Liver (tissue), 9 donors: ENCODE measurements around the gene CYSLTR2. TPM values are rescaled to one million over a fixed set of nuclear protein-coding genes. Genes with fewer than 3 reads are reported as not detected.

ENCODE experiments used
- DNase-seq: peaks from one replicate; pipeline ENCODE4 v3.0.0-alpha.2; 2017; ENCODE audit warnings: low spot score
- H3K27ac ChIP-seq, 2 donors: one replicate each; pipeline ENCODE4 v1.7.0; 2013; ENCODE audit warnings: inconsistent platforms in 2 of 2, low read length in 2 of 2, control low read depth in 1 of 2, low read depth in 1 of 2, mild to moderate bottlenecking in 1 of 2
- H3K27me3 ChIP-seq, 4 donors: one replicate each; pipeline versions ENCODE4 v1.6.1 to v1.7.0; 2013; ENCODE audit warnings: low read length in 3 of 4, inconsistent platforms in 1 of 4, mild to moderate bottlenecking in 1 of 4, moderate library complexity in 1 of 4; ENCODE audit not compliant: control insufficient read depth in 4 of 4, insufficient read depth in 4 of 4
- H3K36me3 ChIP-seq, 4 donors: one replicate each; pipeline versions ENCODE4 v1.6.1 to v1.7.0; 2013; ENCODE audit warnings: low read length in 3 of 4, mild to moderate bottlenecking in 3 of 4, low read depth in 1 of 4, moderate library complexity in 1 of 4; ENCODE audit not compliant: control insufficient read depth in 4 of 4, insufficient read depth in 3 of 4
- H3K4me1 ChIP-seq, 4 donors: one replicate each; pipeline versions ENCODE4 v1.6.1 to v1.7.0; 2013; ENCODE audit warnings: low read length in 3 of 4, mild to moderate bottlenecking in 3 of 4, moderate library complexity in 1 of 4; ENCODE audit not compliant: control insufficient read depth in 4 of 4, insufficient read depth in 4 of 4
- H3K4me3 ChIP-seq, 3 donors: one replicate each; pipeline versions ENCODE4 v1.6.1 to v1.7.0; 2013; ENCODE audit warnings: low read length in 3 of 3, control low read depth in 1 of 3, low read depth in 1 of 3, mild to moderate bottlenecking in 1 of 3
- H3K9ac ChIP-seq, 2 donors: one replicate each; pipeline ENCODE4 v1.7.0; 2013; ENCODE audit warnings: low read length in 2 of 2, mild to moderate bottlenecking in 2 of 2, moderate library complexity in 2 of 2, control low read depth in 1 of 2, low read depth in 1 of 2
- H3K9me3 ChIP-seq, 4 donors: one replicate each; pipeline versions ENCODE4 v1.6.1 to v1.7.0; 2013; ENCODE audit warnings: low read length in 3 of 4; ENCODE audit not compliant: control insufficient read depth in 4 of 4
- FOXA1 ChIP-seq: IDR thresholded peaks from 2 replicates; pipeline ENCODE4 v1.6.1; 2016; ENCODE audit warnings: antibody characterized with exemption
- FOXA2 ChIP-seq: IDR thresholded peaks from 2 replicates; pipeline ENCODE4 v1.6.1; 2016; ENCODE audit warnings: antibody characterized with exemption
- GABPA ChIP-seq, 2 donors: IDR thresholded peaks in 1 of 2; conservative IDR thresholded peaks in 1 of 2; 2 replicates each; pipeline ENCODE4 v1.6.1; 2016; ENCODE audit warnings: antibody characterized with exemption in 2 of 2, mild to moderate bottlenecking in 1 of 2, moderate library complexity in 1 of 2
- HNF4A ChIP-seq, 2 donors: conservative IDR thresholded peaks; 2 replicates each; pipeline ENCODE4 v1.6.1; 2016; ENCODE audit warnings: antibody characterized with exemption in 2 of 2, mild to moderate bottlenecking in 2 of 2
- HNF4G ChIP-seq: IDR thresholded peaks from 2 replicates; pipeline ENCODE4 v1.6.1; 2016; ENCODE audit warnings: antibody characterized with exemption
- JUND ChIP-seq, 2 donors: IDR thresholded peaks; 2 replicates each; pipeline ENCODE4 v1.6.1; 2016; ENCODE audit warnings: antibody characterized with exemption in 2 of 2
- NR2F2 ChIP-seq: IDR thresholded peaks from 2 replicates; pipeline ENCODE4 v1.6.1; 2016; ENCODE audit warnings: antibody characterized with exemption
- RAD21 ChIP-seq, 2 donors: IDR thresholded peaks; 2 replicates each; pipeline ENCODE4 v1.6.1; 2016; ENCODE audit warnings: antibody characterized with exemption in 2 of 2, mild to moderate bottlenecking in 2 of 2
- RXRA ChIP-seq, 2 donors: IDR thresholded peaks; 2 replicates each; pipeline ENCODE4 v1.6.1; 2017 to 2018; ENCODE audit warnings: antibody characterized with exemption in 2 of 2, mild to moderate bottlenecking in 1 of 2
- SP1 ChIP-seq: IDR thresholded peaks from 2 replicates; pipeline ENCODE4 v1.6.1; 2018; ENCODE audit warnings: antibody characterized with exemption, mild to moderate bottlenecking
- TAF1 ChIP-seq: conservative IDR thresholded peaks from 2 replicates; pipeline ENCODE4 v1.6.1; 2016; ENCODE audit warnings: antibody characterized with exemption, mild to moderate bottlenecking
- YY1 ChIP-seq: IDR thresholded peaks from 2 replicates; pipeline ENCODE4 v1.6.1; 2016; ENCODE audit warnings: antibody characterized with exemption, mild to moderate bottlenecking
- WGBS: extraction: QIAGEN DNeasy Blood & Tissue Kit; methylation state at CpG from one replicate; pipeline ENCODE4 v1.1.7; 2013; 5-methylcytosine and 5-hydroxymethylcytosine counted together
- polyA plus RNA-seq, 2 donors: library from polyadenylated mRNA; stranded (reverse) in 1 of 2; unstranded in 1 of 2; fragments of 200-250 nt in 1 of 2; fragments of >200 nt in 1 of 2; fragmentation: Nextera tagmentation in 1 of 2; extraction: Ambion mirVana in 1 of 2; gene quantifications; one replicate each; pipeline versions ENCODE4 v1.2.1 to v1.2.3, GENCODE V29; 2013 to 2015
- total RNA-seq, 2 donors: library from RNA; depleted of rRNA; stranded (reverse); fragments of >200 nt; gene quantifications; one replicate each; pipeline ENCODE4 v1.2.3, GENCODE V29; 2014
- TF ChIP-seq, protein P1 (sequence below): IDR thresholded peaks from 2 replicates; pipeline ENCODE4 v1.6.1; 2016; ENCODE audit warnings: antibody characterized with exemption
- TF ChIP-seq, protein P2 (sequence below): IDR thresholded peaks from 2 replicates; pipeline ENCODE4 v1.6.1; 2016; ENCODE audit warnings: antibody characterized with exemption, mild to moderate bottlenecking
- TF ChIP-seq, protein P3 (sequence below): IDR thresholded peaks from 2 replicates; pipeline ENCODE4 v1.6.1; 2016; ENCODE audit warnings: antibody characterized with exemption
- TF ChIP-seq, protein P4 (sequence below): fragments of 150-350 bp; IDR thresholded peaks from 2 replicates; pipeline ENCODE4 v1.5.1; 2017; ENCODE audit warnings: improper control_type of control experiment, low read depth, low read length; ENCODE audit not compliant: missing input control
- donor health status: healthy.
- donor health status: healthy.
- donor health status: healthy.
- donor health status: healthy.
- donor health status: healthy.

Gene CYSLTR2
- total and polyA plus RNA-seq, 4 donors: 0.07 to 0.37 (median 0.15) TPM

DNA sequence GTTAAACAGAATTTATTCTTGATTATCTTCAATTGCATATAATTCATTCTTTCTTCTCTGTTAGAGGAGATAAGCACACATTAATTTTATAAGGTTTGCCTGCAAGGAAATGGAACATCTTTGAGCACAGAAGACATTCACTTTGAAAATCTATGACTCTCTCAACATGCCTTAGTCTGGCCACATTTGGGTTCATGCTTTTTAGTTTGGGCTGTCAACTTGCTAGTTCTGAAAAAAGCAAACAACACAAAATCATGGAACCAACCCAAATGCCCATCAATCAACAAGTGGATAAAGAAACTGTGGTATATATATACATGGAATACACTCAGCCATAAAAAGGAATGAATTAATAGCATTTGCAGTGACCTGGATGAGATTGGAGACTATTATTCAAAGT, 71.5 kb downstream of the CYSLTR2 start:
- no peak overlapping the region for H3K9ac ChIP-seq
- no peaks in the 10 kb centered on the region for H3K9me3 ChIP-seq
- no peaks in the 10 kb centered on the region for H3K4me1 ChIP-seq
- TF ChIP-seq, protein P1, sequence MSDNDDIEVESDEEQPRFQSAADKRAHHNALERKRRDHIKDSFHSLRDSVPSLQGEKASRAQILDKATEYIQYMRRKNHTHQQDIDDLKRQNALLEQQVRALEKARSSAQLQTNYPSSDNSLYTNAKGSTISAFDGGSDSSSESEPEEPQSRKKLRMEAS: no peak
- TF ChIP-seq HNF4A (conservative IDR thresholded peaks at IDR 0.05): no peak
- TF ChIP-seq TAF1: no peak
- no peak for TF ChIP-seq FOXA1
- TF ChIP-seq RXRA (IDR thresholded peaks at IDR 0.05): no peak
- TF ChIP-seq SP1: no peak
- TF ChIP-seq, protein P2, sequence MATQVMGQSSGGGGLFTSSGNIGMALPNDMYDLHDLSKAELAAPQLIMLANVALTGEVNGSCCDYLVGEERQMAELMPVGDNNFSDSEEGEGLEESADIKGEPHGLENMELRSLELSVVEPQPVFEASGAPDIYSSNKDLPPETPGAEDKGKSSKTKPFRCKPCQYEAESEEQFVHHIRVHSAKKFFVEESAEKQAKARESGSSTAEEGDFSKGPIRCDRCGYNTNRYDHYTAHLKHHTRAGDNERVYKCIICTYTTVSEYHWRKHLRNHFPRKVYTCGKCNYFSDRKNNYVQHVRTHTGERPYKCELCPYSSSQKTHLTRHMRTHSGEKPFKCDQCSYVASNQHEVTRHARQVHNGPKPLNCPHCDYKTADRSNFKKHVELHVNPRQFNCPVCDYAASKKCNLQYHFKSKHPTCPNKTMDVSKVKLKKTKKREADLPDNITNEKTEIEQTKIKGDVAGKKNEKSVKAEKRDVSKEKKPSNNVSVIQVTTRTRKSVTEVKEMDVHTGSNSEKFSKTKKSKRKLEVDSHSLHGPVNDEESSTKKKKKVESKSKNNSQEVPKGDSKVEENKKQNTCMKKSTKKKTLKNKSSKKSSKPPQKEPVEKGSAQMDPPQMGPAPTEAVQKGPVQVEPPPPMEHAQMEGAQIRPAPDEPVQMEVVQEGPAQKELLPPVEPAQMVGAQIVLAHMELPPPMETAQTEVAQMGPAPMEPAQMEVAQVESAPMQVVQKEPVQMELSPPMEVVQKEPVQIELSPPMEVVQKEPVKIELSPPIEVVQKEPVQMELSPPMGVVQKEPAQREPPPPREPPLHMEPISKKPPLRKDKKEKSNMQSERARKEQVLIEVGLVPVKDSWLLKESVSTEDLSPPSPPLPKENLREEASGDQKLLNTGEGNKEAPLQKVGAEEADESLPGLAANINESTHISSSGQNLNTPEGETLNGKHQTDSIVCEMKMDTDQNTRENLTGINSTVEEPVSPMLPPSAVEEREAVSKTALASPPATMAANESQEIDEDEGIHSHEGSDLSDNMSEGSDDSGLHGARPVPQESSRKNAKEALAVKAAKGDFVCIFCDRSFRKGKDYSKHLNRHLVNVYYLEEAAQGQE: no peak
- TF ChIP-seq RAD21 (IDR thresholded peaks at IDR 0.05): no peak
- no peak for TF ChIP-seq NR2F2
- TF ChIP-seq, protein P3, sequence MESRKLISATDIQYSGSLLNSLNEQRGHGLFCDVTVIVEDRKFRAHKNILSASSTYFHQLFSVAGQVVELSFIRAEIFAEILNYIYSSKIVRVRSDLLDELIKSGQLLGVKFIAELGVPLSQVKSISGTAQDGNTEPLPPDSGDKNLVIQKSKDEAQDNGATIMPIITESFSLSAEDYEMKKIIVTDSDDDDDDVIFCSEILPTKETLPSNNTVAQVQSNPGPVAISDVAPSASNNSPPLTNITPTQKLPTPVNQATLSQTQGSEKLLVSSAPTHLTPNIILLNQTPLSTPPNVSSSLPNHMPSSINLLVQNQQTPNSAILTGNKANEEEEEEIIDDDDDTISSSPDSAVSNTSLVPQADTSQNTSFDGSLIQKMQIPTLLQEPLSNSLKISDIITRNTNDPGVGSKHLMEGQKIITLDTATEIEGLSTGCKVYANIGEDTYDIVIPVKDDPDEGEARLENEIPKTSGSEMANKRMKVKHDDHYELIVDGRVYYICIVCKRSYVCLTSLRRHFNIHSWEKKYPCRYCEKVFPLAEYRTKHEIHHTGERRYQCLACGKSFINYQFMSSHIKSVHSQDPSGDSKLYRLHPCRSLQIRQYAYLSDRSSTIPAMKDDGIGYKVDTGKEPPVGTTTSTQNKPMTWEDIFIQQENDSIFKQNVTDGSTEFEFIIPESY: no peak
- TF ChIP-seq FOXA2: no peak
- no peak for TF ChIP-seq GABPA (IDR thresholded peaks at IDR 0.05 in 1 of 2, conservative IDR thresholded peaks at IDR 0.05 in 1 of 2)
- no peak for TF ChIP-seq HNF4G
- no peaks in the 10 kb centered on the region for H3K27me3 ChIP-seq
- no peak overlapping the region for H3K27ac ChIP-seq
- DNase-seq: no peak
- H3K36me3 ChIP-seq: no peaks in the 10 kb centered on the region
- no peak overlapping the region for H3K4me3 ChIP-seq

DNA sequence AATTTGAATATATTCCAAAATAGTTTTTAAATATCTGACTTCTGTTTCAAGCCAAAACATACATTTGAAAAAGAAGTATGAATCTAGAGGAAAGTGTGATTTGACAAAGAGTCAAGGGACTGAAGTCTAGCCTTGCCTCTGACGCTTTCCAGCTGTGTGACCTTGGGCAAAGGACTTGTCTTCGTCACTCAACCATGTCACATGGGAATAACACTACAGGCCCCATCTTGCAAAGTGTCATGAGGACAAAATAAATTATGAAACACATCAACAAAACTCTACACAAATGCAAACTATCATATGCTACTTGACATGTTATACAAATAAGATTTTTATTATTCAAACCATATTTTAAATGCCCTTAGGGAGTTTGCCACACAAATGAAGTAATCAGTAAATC, 73.0 kb downstream of the CYSLTR2 start:
- no peak overlapping the region for H3K4me3 ChIP-seq
- WGBS: 87% methylated on average over 2 of the region's 2 CpGs
- no peak overlapping the region for H3K27ac ChIP-seq
- no peak for TF ChIP-seq HNF4A (conservative IDR thresholded peaks at IDR 0.05)
- TF ChIP-seq, protein P4, sequence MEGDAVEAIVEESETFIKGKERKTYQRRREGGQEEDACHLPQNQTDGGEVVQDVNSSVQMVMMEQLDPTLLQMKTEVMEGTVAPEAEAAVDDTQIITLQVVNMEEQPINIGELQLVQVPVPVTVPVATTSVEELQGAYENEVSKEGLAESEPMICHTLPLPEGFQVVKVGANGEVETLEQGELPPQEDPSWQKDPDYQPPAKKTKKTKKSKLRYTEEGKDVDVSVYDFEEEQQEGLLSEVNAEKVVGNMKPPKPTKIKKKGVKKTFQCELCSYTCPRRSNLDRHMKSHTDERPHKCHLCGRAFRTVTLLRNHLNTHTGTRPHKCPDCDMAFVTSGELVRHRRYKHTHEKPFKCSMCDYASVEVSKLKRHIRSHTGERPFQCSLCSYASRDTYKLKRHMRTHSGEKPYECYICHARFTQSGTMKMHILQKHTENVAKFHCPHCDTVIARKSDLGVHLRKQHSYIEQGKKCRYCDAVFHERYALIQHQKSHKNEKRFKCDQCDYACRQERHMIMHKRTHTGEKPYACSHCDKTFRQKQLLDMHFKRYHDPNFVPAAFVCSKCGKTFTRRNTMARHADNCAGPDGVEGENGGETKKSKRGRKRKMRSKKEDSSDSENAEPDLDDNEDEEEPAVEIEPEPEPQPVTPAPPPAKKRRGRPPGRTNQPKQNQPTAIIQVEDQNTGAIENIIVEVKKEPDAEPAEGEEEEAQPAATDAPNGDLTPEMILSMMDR: no peak
- TF ChIP-seq NR2F2: no peak
- no peak for TF ChIP-seq JUND (IDR thresholded peaks at IDR 0.05)
- no peak for TF ChIP-seq FOXA1
- TF ChIP-seq HNF4G: no peak
- no peak for TF ChIP-seq YY1
- TF ChIP-seq, protein P2: no peak
- no peaks in the 10 kb centered on the region for H3K27me3 ChIP-seq
- no peak overlapping the region for H3K9ac ChIP-seq
- DNase-seq: no peak
- no peaks in the 10 kb centered on the region for H3K36me3 ChIP-seq
- H3K9me3 ChIP-seq: no peaks in the 10 kb centered on the region
- H3K4me1 ChIP-seq: no peaks in the 10 kb centered on the region
